NCI-H82 (cell line): ENCODE results near the gene CTDSP2.
"Not testable (repeated sequence)": the region's sequence is repeated elsewhere in the genome, so short reads cannot be mapped to it uniquely, and the experiment has no call there.

ENCODE experiments used
- DNase-seq: peaks from one replicate; lab custom pipeline; 2025; lab: John Stamatoyannopoulos, UW

Gene CTDSP2

DNA sequence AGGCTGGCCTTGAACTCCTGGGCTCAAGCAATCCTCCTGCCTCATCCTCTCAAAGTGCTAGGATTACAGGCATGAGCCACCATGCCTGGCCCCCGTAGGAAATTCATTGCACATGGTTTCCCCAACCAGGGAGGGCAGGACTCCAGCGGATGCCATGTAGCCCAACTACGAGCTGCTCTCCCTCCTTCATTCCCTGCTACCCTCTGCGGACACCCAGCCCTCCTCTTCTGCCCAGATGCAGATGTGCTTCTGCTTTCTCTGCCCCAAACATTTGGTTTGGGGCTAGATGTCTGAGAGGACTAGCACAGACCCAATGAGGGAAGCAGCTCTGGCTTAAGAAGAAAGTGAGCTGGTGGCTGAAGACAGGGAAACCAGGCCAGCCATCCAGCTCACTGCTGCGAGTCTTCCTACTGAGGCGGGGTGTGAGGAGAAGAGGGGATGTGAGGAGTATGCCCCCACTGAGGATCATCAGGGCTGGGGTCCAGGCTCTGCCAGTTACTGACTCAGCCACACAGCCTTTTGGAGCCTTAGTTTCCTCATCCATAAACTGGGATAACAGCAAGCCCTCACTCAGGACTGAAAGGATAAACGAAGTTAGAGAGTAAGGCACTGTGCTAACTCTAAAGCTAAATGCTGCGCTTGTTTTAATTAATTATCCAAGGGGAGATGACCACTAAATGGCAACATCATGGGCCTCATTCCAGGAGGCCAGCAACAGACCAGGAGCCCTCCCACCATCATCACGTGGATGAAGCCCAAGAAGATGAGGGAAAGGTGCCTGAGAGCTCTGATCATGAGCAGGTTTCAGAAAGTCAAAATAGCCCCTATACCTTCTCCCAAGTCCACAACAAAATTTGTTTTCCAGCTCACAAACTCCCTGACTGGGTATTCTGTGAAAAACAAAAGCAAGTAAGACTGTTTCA lies 10.9 kb downstream of the CTDSP2 start:
- DNase-seq: no peak

DNA sequence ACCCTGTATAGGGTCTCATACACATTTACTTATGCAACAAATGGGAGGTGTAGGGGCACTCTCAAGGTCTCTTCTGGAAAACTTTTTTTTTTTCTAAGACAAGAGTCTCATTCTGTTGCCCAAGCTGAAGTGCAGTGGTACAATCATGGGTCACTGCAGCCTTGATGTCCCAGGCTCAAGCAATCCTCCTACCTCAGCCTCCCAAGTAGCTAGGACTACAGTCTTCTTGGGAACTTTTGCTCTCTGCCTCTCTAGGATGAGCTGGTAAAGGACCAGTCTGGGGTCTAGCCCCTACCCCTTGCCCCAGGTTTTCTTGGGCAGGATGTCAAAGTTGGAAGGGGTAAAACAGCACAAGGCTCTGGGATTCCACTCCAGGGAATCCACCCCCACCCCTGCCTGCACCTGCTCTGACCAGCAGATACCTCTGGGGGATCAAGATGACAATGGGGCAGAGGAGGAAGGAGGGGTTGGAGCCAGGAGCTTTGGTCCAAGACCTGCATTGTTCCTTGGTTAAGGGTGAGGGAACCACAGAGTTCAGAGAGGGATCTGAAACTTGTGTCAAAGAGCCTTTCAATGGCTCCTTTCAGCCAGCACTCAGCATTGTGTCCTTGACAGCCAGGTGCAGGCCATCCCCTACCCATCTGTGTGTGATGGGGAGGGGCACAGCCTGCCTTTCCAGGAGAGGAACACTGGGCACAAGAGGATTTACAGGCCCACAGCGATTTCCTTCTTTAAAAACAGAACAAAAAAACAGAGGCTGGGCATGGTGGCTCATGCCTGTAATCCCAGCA lies 12.2 kb downstream of the CTDSP2 start:
- peak; percentile 57 for DNase-seq

DNA sequence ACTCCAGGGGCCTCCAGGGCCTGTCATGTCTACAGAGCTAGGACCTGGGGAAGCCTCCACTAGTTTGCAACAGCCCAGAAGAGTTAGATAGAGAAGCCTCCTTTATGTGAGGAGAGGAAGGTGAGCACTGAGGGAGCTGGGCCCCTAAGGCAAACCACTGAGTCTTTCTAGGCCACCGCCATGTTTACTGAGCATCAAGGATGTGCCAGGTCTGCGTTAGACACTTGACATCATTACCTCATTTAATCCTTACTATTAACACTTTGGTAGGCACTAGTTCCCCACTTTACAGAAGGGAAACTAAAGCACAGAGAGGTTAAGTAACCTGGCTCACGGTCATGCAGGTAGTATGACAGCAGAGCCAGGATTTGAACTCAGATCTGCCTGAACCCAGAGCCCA lies 12.9 kb downstream of the CTDSP2 start:
- no peak for DNase-seq

DNA sequence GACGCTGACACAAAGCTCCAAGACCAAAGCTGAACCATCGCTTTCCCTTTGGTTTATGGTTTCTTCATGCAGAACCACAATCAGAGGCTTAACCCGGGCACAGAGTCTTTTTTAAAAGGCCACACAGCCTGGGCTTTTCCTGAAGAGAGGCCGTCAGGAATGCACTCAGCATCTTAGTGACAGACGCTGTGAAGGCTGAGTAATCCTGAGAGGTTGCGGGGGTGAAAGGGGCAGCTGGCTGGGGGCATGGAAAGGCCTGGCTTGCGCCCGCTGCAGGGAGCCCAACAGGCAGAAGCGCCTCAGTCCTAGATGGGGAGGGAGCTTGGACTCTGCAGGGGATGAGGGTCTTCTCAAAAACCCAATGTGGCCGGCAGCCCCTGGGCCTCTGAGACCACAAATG lies 13.6 kb downstream of the CTDSP2 start:
- DNase-seq: peak; percentile 76

DNA sequence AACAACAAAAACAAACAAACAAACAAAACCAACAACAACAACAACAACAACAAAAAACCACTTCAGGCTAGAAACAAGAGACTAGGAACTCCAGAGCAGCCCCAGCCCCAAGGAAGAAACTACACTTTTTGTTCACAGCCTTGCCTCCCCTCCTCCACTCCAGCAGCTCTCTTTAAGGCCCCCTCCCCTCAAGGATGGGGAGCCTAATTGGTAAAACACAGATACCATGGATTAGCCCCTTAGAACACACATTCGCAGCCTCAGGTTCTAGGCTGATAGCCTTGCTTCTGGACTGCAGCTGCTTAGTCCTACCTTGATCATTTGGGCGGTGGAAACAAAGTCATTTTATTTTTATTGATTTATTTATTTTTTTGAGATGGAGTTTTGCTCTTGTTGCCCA lies 16.1 kb downstream of the CTDSP2 start:
- DNase-seq: no peak

DNA sequence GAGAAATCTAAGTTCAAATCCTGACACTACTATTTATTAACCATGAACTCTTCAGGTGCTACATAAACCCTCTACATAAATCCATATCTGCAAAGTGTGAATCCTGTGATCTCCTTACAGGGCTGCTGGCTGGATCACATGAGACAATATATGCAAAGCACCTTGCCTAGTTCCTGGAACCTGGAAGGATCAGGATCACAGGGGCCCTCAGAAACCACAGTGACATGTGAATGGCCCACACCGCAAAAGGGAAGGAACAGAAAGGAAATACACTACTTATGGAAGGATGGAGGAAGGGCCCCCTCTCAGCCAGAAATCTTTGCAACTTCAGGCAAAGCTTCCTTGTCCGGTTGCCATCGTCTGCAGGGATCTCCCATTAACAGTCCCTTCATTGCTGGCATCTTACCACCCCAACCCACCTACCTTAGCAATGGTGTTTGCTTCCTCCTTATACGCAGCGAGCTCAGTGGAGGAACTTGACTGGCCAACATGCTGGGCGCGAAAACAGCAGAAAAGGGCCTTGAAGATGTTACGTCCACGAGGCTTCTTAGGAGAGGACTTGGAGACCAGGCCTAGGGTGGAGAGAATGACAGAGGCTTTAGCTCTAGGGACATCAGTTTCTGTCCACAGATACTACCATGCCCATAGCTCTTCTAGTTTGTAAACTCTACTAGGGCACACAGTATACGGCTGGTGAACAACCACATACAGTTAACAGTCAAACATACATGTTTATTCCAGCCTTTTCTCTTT lies 17.3 kb downstream of the CTDSP2 start:
- DNase-seq: no peak

DNA sequence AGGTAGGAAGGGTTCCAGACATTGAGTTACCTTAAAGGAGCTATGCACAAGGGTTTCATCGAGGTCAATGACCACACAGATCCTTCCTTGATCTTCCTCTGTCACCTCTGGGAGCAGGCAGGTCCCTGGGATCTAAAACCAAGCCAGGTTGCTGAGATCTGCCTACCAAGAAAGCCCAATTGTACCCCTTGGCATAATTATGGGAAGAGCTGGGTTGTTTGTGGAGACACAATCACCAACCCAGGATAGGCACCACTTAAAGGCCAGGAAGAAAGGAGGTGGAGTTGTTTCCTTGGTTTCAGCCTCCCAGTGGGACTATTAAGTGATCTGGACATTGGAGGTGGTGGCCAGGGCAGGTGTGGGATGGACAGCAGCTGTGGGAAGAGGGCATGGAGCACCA lies 19.6 kb downstream of the CTDSP2 start:
- DNase-seq: no peak

DNA sequence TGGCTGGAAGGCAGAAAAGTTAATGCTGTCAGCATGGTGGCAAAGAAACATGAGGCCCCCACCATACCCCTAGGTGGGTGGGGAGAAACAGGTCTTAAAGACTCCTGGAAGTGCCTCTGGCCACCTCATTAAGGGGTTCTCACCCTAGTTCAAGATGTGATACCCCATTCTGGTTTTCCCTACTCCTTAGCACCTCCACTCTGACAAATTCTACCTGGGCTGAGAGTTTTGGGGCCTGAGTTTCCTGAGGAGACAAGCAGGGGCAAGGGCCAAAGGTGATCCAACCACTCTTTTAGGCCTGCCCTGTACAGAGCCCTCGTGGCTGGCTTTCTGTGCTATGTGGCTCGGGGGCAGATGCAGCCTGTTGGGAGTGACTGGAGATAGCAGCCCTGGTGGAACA lies 20.1 kb downstream of the CTDSP2 start:
- DNase-seq: no peak

DNA sequence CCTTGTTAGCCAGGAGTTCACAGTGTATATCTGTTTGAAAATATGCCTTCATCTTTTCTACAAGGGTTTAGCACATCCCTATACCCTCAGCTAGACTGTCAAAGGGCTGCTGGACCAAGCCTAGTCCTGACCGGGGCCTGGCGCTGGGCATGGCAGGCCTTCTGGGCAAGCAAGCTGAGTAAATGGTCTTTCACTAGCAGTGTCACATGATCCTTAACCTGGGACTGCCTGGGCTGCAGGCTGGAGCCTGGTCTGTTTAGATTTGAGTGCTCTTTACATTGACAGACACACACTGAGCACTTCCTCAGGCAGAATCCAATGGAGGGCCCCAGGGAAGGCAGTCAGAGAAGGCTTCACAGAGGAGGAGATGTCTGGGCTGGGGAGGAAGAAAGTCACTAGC lies 21.1 kb downstream of the CTDSP2 start:
- no peak for DNase-seq

DNA sequence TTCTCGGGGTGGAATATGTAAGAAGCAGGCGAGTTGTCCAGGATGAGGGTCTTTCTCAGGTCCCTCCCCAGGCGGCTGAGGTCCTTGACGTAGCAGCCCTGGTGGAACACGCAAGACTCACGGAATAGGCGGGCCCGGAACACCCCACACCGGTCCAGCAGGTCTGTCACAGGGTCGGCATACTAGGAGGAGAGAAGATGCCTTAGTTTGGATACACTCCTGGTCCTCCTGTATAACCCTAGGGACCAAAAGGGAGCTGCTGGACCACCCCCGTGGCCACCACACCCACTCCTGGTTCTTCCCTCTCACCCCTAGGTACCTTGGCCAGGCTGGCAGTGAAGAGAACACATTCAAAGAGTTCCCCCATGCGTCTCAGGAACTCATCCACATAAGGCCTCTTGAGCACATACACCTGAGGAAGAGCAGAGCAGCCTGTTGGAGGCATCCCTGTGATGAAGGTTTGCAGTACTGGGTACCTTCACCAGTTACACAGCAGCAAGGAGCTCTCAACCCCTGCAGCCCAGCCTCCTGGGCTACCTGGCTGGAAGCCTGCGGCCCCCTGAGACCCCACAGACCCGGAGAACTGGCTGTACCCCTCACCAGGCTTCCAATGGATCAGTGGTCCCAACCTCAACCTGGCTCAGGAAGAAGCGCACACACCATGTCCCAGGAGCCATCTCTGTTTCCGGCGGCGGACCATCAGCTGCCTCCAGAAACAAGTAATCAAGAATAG lies 22.5 kb downstream of the CTDSP2 start:
- no peak for DNase-seq

DNA sequence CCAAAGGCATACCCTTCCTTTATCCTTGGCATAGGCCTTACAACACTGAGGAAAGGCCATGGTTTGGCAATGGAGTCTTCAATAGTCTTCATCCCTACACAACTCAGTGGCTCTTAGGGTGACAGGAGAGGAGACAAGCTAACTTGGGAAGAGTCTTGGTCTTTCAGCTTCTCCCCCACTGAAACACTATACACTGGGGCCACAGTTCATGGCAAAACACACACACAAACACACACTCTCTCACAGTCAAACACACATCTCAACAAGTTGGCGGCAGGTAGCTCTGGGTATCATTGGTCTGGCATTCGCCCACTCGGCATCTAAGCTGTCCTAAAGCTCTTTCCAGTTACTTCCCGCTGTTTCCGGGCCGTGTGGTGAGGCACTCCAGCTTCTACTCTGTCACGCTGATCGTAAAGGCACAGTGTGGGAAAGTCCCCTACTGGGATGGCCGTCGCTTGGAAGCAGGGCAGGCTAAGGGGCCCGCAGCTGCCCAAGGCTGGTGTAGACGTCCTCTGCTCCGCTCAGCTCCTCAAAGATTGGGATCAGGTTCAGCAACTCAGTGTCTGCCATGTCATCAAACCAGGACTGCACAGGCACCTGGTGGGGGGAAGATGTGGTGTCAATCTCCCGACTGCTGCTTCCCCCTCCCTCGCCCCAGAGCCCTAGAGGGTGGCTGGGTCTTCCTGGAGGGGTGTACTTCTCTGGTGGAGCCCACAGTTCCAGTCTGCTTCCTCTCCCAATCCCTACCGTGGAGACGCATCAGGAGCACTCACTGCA lies 23.2 kb downstream of the CTDSP2 start:
- no peak for DNase-seq

DNA sequence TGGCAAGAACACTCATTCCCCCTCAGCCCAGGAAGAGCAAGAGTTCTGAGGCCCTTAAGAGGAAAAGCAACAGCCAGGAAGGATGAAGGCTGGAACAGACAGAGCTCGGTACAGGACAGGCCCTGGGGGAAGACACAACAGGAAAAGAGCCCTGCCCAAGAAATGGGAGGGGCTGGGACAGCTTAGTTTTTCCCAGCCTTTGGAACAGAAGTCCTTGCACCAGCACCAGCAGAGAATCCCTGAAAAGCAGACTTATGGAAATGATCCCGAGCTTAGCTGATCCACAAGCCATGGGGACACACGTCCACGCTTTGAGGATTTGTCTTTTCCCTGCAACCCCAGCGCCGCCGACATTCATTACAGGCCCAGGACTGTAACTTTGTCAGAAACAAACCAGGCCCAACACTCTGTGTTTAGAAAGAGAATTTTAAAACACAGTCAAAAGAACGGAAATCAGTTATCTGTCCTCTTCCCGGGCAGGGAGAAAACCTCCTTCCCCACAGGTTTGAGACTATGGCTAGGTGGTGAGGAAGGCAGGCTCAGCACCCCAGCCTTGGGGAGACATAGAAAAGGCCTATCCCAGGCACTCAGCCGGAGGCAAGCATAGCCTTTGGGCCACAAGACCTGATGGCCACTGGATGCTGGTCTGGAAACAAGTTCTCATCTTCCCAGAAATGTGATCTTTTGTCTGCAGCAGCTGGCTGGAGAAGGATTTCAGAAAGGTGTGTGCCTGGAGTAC lies 24.0 kb downstream of the CTDSP2 start:
- DNase-seq: no peak

DNA sequence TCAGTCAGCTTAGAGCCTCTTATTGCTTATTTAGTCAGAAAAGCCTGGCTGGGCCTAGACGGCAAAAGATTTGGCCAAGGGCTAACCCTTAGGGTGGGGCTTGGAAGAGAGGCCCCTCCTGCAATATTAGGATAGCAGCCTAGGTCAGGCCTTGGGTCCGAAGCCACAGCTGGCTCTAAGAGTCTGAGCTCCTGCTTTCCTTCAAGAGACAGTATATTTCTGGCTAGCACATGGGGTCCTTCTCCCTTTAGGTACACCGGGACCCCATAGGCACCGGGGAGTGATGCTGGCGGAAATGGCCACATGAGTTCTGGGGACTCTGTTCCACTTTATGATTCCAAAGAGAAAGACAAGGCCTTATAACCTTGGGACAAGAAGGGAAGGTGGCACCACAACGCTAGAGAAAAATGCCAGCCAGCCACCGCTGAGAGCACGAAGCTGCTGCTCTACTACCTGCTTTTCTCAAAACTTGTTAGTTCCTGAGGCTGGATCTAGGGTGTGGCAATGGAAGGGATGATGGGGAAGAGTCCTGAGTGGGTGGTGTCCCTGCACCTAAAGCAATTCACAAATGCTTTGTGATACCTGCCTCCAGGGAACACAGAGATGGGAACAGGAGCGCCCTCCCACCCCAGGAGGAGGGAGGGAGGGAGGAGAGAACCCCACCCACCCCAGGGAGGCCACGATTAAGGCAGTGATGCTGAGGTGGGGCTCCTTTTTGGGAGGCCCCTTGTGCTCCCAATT lies 24.9 kb downstream of the CTDSP2 start:
- no peak for DNase-seq

DNA sequence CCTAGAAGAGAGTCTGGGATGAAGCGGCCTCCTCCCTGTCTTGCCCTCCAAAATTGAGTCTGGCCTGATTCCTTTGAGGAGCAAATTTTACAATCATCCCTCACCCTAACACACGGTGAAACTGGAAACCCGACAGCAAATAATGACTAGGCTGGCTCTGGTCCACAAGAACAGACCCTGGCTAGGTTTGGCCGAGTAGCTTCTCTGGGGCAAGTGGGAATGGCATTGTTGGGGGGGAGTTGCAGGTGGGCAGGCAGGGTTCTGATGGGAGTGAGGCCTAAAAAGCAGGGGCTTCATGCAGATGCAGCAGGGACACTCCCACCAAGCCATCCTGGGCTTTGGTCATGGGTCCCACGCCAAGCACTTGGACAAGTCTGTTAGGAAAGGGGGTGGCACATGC lies 25.5 kb downstream of the CTDSP2 start:
- not testable (repeated sequence) for DNase-seq

DNA sequence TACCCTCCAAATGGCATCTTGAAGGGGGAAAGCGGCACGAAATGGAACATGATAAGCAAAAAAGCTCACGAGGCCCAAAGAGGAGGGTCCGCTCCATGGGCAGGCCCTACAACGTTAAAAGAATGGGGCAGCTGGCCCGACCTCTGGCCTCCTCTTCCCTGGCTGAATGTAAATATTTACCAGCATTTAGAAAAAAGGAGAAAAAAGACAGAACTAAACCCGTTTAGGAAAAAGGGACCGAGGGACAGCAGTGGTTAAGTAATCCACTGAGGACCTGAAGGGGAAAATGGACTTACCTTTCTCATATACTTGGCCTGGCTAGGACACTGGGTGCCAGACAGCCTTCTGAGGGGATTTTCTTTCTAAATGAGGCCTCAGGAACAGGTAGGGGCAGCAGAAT lies 26.4 kb downstream of the CTDSP2 start:
- DNase-seq: not testable (repeated sequence)

DNA sequence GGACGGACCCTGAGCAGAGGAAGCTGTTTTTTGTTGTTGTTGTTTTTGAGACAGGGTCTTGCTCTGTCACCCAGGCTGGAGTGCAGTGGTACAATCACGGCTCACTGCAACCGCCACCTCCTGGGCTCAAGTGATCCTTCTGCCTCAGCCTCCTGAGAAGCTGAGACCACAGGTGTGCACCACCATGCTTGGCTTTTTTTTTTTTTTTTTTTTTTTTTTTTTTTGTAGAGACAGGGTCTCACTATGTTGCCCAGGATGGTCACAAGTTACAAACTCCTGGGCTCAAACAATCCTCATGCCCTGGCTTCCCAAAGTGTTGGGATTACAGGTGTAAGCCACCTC lies 28.6 kb downstream of the CTDSP2 start:
- DNase-seq: not testable (repeated sequence)

DNA sequence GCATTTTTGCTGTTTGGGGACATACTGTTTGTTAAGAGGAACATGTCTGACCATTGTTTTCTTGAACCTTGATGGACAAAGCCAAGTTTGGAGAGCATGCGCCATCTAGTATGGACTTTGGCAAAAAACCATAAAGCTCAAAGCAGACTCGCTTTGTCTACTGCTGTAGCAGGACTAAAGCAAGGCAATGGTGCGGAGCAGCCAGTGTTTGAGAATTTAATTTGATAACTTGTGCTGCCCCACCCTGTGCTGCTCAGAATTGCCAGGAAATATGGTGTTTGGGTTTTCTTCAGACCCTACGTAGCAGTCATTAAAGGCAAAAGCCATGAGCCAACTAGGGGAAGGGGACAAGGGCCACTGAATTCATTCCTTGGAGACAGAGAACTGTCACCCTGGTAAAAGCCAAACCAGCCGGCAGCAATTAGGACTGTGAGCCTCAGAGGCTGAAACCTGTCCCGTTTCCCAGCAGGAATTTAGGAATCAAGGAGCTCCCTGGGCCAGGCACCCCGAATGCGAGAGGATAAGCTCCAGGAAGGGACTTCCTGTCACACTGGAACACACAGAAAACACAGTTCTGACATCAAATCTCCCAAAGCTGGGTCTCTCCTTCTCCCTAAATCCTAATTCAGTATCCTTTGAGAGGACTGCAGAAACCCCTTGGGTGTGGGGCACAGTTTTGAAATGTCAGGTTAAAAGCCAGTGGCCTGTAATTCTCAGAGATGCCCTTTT lies 29.1 kb downstream of the CTDSP2 start:
- DNase-seq: no peak

DNA sequence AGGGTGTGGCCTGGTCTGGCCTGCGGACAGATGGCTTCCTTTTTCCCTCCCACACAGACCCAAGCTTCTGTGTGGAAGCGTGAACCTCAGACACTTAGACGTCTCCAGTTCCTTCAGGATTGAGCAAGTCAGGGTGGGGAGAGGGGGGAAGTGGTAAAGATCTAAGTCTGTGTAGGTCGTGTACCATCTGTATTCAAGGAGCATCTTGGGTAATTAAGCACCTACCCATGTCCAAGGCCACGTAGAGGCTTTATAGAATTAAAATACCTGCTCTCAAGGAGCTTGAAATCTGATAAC lies 29.7 kb downstream of the CTDSP2 start:
- peak; percentile 66 for DNase-seq
